Stimulated activated CD8-positive, alpha-beta memory T cell treated with anti-CD3 and anti-CD28 coated beads, Interleukin-4, amount 100 ng/mL, for 48 hours (primary cell): ENCODE data around the gene SLC17A4.

ENCODE experiments used
- DNase-seq: peaks from one replicate; pipeline ENCODE4 v3.0.0-alpha.2; 2020

The SLC17A4 gene

GRCh38 chr6:25829375-25829774 lies 74.8 kb downstream of the SLC17A4 start:
- DNase-seq: no peak

GRCh38 chr6:25830458-25830857 lies 75.9 kb downstream of the SLC17A4 start:
- no peak for DNase-seq
